Progenitor cell of endocrine pancreas (in vitro differentiated cells): ENCODE data around the gene UPB1. TPM values are rescaled to one million over a fixed set of nuclear protein-coding genes. Genes with fewer than 3 reads are reported as not detected.

ENCODE experiments used
- DNase-seq: peaks from one replicate; pipeline ENCODE4 v3.0.0; 2021; ENCODE audit warnings: low spot score; ENCODE audit not compliant: unreplicated experiment
- H3K27ac Mint-ChIP-seq: 2 replicates; pipeline ENCODE4 v1.8.0; 2021; ENCODE audit warnings: mild to moderate bottlenecking, moderate library complexity, mixed read lengths
- H3K27me3 Mint-ChIP-seq: 2 replicates; pipeline ENCODE4 v1.8.0; 2021; ENCODE audit warnings: mixed read lengths
- H3K36me3 Mint-ChIP-seq: 2 replicates; pipeline ENCODE4 v1.8.0; 2022; ENCODE audit warnings: mixed read lengths; ENCODE audit not compliant: insufficient read depth
- H3K4me1 Mint-ChIP-seq: 2 replicates; pipeline ENCODE4 v1.8.0; 2021; ENCODE audit warnings: low read depth, mixed read lengths
- H3K4me3 Mint-ChIP-seq: 2 replicates; pipeline ENCODE4 v1.8.0; 2021; ENCODE audit warnings: low read depth, mild to moderate bottlenecking, moderate library complexity, mixed read lengths
- H3K9me3 Mint-ChIP-seq: 2 replicates; pipeline ENCODE4 v1.8.0; 2021; ENCODE audit warnings: low read depth, mixed read lengths
- CTCF ChIP-seq: fragments of 200-600 bp; sonication (generic); IDR thresholded peaks from one replicate; pipeline ENCODE4 v1.5.0; 2021; ENCODE audit warnings: antibody characterized with exemption, mild to moderate bottlenecking; ENCODE audit not compliant: unreplicated experiment
- total RNA-seq: library from RNA; stranded (reverse); gene quantifications from 2 replicates; pipeline ENCODE4 v1.2.1, GENCODE V29; 2021

UPB1 gene
- total RNA-seq, 1 donor from 2014 or later = 0.50 TPM

GRCh38 chr22:24499706-24500276 lies 4.7 kb downstream of the UPB1 start:
- Mint-ChIP-seq H3K27ac (no peak overlapping the region), H3K9me3 (no peaks in the 10 kb centered on the region), H3K4me3 (no peak overlapping the region), H3K4me1 (peaks cover 28% of the 10 kb centered on the region), H3K27me3 (peaks cover 65% of the 10 kb centered on the region), H3K36me3 (no peaks in the 10 kb centered on the region)
- DNase-seq = no peak
- TF ChIP-seq CTCF = no peak

GRCh38 chr22:24500277-24500820 lies 5.2 kb downstream of the UPB1 start:
- Mint-ChIP-seq H3K36me3 (no peaks in the 10 kb centered on the region), H3K4me3 (no peak overlapping the region), H3K4me1 (peaks cover 28% of the 10 kb centered on the region), H3K27me3 (peaks cover 61% of the 10 kb centered on the region), H3K27ac (no peak overlapping the region), H3K9me3 (no peaks in the 10 kb centered on the region)
- DNase-seq = no peak
- TF ChIP-seq CTCF = no peak

GRCh38 chr22:24501301-24502005 lies 6.3 kb downstream of the UPB1 start:
- Mint-ChIP-seq H3K27me3 (peaks cover 52% of the 10 kb centered on the region), H3K27ac (no peak overlapping the region), H3K36me3 (no peaks in the 10 kb centered on the region), H3K4me1 (peaks cover 33% of the 10 kb centered on the region), H3K4me3 (no peak overlapping the region), H3K9me3 (no peaks in the 10 kb centered on the region)
- TF ChIP-seq CTCF = no peak
- no peak for DNase-seq

- no peak overlapping the region for H3K27ac Mint-ChIP-seq
- peaks cover 46% of the 10 kb centered on the region for H3K27me3 Mint-ChIP-seq
- no peaks in the 10 kb centered on the region for H3K9me3 Mint-ChIP-seq
- no peak for TF ChIP-seq CTCF
- peaks cover 34% of the 10 kb centered on the region for H3K4me1 Mint-ChIP-seq
- no peak for DNase-seq
- no peak overlapping the region for H3K4me3 Mint-ChIP-seq
- H3K36me3 Mint-ChIP-seq = no peaks in the 10 kb centered on the region
These were observed 6.9 kb downstream of the UPB1 start for GRCh38 chr22:24502034-24502433.

- H3K9me3 Mint-ChIP-seq = no peaks in the 10 kb centered on the region
- no peak overlapping the region for H3K4me3 Mint-ChIP-seq
- H3K4me1 Mint-ChIP-seq = peaks cover 38% of the 10 kb centered on the region
- no peak for TF ChIP-seq CTCF
- peaks cover 41% of the 10 kb centered on the region for H3K27me3 Mint-ChIP-seq
- no peak overlapping the region for H3K27ac Mint-ChIP-seq
- DNase-seq = no peak
- H3K36me3 Mint-ChIP-seq = no peaks in the 10 kb centered on the region
These were observed 7.4 kb downstream of the UPB1 start for GRCh38 chr22:24502541-24502940.
